GM18907 (cell line): Measurements from ENCODE around the gene SLC26A11.

Experiments
- ATAC-seq: cut with Tn5 transposase; IDR thresholded peaks from one replicate; pipeline ENCODE4 v1.9.1; 2021; ENCODE audit warnings: mild to moderate bottlenecking, moderate library complexity; ENCODE audit not compliant: unreplicated experiment

Gene SLC26A11

DNA sequence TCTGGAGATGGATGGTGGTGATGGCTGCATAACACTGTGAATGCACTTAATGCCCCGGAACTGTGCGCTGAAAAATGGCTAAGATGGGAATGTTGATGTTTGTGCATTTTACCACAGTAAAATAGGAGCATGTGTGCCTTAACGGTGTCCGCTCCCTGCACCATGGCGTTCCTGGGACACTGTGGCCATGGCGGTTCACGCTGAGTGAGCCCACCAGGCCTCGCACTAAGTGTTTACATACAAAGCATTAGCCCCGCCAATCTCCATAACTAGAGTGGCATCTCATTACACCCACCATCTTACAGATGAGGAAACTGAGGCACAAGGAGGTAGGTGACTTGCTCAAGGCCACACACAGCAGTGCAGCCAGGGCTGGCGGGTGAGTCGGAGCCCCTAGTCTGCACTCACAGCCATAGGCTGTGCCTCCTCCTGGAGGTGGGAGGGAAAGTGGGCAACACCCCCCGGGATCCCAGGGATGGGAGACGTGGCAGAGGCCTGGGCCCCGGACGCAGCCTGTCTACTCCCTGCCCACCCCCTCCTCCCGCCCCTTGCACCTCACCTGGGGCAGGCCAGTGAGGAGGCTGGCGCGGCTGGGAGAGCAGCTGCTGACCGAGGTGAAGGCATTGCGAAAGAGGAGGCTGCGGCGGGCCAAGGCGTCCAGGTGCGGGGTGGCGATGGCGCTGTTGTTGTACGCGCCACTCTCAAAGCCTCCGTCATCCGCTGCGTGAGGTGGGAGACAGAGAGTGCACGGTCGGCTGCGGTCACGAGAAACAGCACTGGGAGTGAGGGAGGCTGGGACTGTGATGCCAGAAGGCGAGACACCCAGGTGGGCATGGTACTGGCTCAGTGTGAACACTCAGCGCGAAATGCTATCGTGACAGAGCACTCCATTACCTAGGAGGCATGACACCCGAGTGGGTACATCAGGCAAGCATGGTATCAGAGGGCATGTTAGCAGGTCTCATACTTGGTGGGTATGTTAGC is 3.5 kb upstream of the SLC26A11 start:
- ATAC-seq, result no peak

- no peak for ATAC-seq
Observed at GRCh38 chr17:80217703-80218362, 2.4 kb upstream of the SLC26A11 start.

DNA sequence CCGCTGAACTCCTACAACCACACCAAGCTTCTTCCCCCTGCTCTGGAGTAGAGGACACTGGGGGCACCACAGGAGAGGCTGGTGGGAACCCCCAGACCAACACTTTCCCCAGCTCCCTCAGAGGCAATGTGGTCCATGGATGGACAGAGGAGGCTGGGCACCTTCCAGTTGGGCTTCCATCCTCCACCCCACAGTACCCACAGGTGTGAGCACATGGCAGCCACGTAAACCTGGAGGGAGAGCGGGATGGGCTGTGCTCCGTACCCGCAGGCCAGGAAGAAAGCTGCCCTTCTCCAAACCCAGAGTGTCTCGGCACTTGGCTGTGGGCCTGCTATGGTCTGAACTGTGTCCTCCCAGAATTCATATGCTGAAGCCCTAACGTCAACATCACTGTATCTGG is 1.8 kb upstream of the SLC26A11 start:
- ATAC-seq, result no peak

DNA sequence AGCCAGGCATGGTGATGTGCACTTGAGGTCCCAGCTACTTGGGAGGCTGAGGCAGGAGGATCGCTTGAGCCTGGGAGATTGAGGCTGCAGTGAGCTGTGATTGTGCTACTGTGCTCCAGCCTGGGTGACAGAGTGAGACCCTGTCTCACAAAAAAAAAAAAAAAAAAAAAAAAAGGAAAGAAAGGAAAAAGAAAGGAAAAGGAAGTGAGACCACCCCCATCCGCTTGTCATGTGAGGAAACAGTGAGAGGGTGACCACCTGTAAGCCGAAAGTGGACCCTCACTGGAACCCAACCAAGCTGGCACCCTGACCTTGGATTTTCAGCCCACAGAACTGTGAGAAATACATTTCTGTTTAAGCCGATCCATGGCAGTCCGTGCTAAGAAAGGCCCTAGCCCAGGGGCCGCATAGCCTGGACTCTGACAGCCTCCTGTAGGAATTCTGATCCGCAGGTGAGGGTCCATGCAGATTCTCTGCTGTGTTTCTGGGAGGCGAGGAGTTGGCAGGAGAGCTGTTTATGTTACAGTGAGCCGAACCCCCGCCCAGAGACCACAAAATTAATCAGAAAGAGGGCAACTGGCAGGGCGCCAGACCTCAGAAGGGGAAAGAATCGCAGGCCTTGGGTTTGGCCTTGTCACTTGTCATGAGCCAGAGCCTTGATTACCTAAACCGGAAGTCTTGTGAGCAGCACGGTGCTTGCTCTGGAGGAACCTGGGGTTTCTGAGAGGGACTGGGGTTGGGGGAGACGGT is 1.0 kb upstream of the SLC26A11 start:
- ATAC-seq, result peak; percentile 69

- peak; percentile 18 for ATAC-seq
Observed at GRCh38 chr17:80219763-80220053, 519 bp upstream of the SLC26A11 start.

DNA sequence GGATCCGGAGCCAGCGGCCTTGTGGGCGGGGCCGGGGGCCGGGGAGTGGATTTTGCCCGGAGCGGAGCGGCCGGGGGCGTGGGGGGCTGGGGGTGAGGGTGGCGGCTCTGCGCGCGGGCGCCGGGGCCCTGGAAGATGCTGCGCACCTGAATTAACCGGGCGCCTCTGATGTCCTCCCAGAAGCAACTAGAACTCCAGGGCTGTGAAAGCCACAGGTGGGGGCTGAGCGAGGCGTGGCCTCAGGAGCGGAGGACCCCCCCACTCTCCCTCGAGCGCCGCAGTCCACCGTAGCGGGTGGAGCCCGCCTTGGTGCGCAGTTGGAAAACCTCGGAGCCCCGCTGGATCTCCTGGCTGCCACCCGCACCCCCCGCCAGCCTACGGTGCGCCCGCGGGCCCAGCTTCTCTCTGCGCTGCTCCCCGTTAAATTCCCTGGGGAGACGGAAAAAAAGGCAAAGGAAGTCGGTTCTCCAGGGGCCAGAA is 549 bp downstream of the SLC26A11 start:
- ATAC-seq, result no peak

DNA sequence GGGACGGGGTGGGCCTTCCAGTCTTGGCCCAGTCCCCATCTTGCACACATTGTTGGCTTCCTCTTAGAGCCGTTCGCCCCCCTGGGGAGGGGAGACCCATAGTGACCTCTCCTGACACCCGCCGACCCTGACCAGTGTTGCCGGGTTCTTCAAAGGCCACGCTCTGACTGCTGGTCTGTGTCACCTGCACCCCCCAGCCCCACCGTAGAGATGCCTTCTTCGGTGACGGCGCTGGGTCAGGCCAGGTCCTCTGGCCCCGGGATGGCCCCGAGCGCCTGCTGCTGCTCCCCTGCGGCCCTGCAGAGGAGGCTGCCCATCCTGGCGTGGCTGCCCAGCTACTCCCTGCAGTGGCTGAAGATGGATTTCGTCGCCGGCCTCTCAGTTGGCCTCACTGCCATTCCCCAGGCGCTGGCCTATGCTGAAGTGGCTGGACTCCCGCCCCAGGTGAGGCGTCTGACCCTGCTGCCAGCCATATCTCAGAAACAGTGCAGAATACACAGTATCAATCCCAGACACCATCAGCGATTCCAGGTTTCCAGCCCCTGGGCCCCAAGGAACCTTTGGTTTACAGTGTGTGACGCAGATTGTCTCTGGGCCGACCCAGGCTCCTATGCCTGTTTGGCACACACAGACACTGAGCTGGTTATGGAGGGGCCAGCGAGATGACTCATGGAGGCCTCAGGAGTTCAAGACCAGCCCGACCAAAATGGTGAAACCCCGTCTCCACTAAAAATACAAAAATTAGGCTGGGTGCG is 1.3 kb downstream of the SLC26A11 start:
- no peak for ATAC-seq

GRCh38 chr17:80222376-80223141 is 2.3 kb downstream of the SLC26A11 start:
- ATAC-seq, result no peak

- no peak for ATAC-seq
Observed at GRCh38 chr17:80223142-80223815, 3.1 kb downstream of the SLC26A11 start.

DNA sequence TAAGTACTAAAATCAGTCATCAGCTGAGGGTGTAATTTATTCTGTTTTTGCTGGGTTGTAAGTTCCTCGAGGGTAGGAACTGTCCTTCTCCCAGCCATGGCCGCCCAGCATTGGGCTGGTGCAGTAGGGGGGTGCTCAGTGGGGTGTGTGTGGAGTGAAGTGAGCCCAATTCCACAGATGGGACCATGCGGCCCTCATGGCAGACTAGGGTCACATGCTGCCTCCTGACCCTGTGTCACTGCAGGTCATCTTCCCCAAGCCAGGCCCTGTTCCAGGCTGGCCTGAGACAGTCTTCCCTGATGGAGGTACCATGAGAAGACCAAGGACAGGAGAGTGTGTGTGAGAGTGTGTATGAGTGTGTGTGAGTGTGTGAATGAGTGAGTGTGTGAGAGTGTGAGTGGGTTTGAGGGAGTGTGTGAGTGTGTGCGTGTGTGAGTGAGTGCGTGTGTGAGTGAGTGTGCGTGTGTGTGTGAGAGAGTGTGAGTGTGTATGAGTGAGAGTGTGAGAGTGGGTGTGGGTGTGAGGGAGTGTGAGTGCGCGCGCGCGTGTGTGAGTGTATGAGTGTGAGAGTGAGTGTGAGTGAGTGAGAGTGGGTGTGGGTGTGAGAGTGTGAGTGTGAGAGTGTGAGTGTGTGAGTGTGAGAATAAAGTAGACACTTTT is 3.7 kb downstream of the SLC26A11 start:
- no peak for ATAC-seq

- no peak for ATAC-seq
Observed at GRCh38 chr17:80224683-80225082, 4.5 kb downstream of the SLC26A11 start.

DNA sequence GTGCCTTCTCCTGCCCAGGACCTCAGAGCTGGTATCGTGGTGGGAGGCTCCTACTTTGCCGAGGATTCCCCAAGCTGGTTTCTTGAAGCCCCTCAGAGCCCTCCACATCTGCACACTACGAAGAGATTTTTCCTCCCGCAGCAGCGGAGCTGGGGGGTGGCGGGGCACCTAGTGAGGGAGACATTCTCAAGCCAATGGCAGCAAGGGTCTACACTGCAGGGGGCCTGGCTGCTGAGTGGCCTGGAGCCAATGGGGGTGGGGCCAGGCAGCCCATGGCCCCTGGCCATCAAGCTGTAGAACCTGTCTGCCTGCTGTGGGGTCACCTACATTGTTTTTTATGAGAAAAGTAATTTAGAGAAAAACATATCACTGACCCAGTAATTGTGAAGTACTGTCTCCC is 5.0 kb downstream of the SLC26A11 start:
- no peak for ATAC-seq

DNA sequence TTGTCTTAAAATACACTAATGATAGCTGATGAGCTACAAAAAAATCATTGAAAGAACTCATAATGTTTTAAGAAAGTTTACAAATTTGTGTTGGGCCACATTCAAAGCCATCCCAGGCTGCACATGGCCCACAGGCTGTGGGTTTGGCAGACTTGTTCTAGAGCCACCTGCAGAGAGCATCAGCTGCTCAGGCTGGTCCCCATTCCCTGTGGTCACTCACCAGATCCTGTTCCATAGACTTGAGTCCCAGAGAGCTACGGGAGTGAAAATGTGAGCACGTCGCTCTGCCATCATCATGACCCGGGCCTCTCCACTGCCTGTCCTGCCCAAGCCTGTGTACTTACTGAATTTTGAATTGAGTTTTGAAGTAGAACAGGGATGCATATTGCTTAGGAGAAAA is 6.9 kb downstream of the SLC26A11 start:
- no peak for ATAC-seq

DNA sequence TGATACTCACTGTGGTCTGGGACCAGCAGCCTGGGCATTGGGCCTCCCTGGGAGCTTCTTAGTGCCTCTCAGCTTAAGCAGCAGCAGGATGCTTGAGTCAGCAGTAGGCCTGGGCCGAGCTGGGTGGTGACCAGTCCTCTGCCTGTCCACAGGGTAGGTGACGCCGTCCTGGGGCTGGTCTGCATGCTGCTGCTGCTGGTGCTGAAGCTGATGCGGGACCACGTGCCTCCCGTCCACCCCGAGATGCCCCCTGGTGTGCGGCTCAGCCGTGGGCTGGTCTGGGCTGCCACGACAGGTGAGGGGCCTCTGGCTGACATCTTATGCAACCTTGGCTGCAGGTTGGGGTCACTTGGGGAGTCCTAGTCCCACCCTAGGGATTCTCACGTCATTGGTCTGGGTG is 7.4 kb downstream of the SLC26A11 start:
- ATAC-seq, result no peak

DNA sequence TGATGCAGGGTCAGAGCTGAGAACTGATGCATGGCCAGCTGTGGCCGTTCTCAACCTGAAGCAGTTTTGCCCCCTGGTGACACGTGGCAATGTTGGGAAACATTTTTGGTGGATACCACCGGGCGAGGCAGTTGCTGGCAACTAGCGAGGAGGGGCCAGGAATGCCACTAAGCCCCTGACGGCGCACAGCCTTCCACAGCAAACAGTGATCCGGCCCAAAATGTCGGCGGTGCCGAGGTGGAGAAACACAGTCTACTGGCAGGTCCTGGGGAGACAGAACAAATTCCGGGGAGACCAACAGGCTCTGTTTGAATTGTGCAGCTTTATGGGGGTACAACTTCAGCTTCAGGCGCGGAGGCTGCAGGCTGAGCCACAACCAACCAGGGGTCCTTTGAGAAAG is 8.2 kb downstream of the SLC26A11 start:
- no peak for ATAC-seq

DNA sequence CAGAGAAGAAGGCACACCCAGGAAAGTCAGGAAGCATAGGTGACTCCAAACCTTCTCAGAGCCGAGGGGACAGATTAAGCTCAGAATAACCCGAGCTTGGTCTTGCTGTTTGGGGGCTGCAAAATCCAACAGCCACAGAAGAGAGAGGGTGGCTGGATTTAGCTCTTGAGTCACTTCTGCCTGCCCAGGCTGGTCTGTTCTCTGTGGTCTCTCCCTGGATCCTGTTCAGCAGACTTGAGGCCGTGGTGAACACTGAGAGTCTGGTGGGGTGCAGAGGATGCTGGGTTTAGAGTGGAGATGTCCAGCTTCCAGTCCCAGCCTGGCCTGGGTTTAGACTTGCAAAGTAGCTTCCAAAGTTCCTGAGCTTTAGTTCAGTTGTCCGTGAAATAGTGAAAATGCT is 8.8 kb downstream of the SLC26A11 start:
- ATAC-seq, result no peak

GRCh38 chr17:80232438-80232837 is 12.2 kb downstream of the SLC26A11 start:
- ATAC-seq, result no peak

DNA sequence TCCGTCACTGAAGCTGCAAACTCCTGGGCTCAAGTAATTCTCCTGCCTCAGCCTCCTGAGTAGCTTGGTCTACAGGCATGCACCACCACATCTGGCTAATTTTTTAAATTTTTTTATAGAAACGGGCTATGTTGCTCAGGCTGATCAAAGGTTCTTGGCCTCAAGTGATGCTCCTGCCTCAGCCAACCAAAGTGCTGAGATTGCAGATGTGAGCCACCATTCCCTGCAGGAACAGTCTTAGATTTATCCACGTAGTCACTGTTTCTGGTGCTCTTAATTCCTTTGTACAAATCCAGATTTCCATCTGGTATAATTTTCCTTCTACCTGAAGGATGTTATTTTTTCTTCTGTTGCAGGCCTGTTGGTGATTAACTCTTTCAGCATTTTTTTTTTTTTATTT is 13.0 kb downstream of the SLC26A11 start:
- ATAC-seq, result no peak

DNA sequence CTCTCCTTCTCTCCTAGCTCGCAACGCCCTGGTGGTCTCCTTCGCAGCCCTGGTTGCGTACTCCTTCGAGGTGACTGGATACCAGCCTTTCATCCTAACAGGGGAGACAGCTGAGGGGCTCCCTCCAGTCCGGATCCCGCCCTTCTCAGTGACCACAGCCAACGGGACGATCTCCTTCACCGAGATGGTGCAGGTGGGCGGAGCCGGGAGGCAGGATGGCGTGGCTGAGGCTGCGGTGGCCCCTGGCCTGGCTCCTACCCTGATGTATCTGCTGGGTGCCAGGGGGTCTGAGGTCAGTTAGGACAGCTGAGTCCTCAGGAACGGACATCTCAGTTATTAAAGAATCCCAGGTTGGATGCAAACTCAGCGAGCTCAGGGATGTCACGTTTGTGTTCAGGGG is 16.7 kb downstream of the SLC26A11 start:
- no peak for ATAC-seq
